HepG2 (cell line): ENCODE results near the gene ADGRD1. TPM values are rescaled to one million over a fixed set of nuclear protein-coding genes. Genes with fewer than 3 reads are reported as not detected.

Experiments used
- ATAC-seq: fragments of 200-7000 bp; cut with Tn5 transposase; 3 replicates; pipeline ENCODE4 v1.9.1; 2020; ENCODE audit warnings: mild to moderate bottlenecking, moderate library complexity
- BruUV-seq: library from RNA; stranded (reverse); fragments of 400-500 nt; replicated peaks from 2 replicates; lab custom pipeline; 2021; lab: Mats Ljungman, UMichigan
- CTCF ChIA-PET: fragments of 300-600 bp; formaldehyde crosslinking; extraction: SDS; loops from one replicate; lab custom pipeline; 2021; ENCODE audit warnings: low total read pairs, inconsistent platforms, low intra/inter-chr PET ratio; lab: Yijun Ruan, JAX
- POLR2A ChIA-PET: fragments of 350-600 bp; sonication (Branson Sonifier 250); formaldehyde crosslinking; loops from one replicate; lab custom pipeline; 2020; ENCODE audit warnings: antibody characterized with exemption, inconsistent platforms; lab: Yijun Ruan, JAX
- DNase-seq: peaks from one replicate; pipeline ENCODE4 v3.0.0-alpha.2; 2015; ENCODE audit warnings: low spot score
- FAIRE-seq: peaks from 3 replicates; lab custom pipeline; 2011; peaks lifted over from hg19 to GRCh38; lab: Jason Lieb, UNC
- H2AFZ ChIP-seq: one replicate; pipeline ENCODE4 v1.6.1; 2011; ENCODE audit warnings: low read length, inconsistent platforms
- H3K27ac ChIP-seq: fragments of 300-600 bp; 3 replicates; pipeline ENCODE4 v1.8.0; 2011; ENCODE audit warnings: mixed run types, mild to moderate bottlenecking, mixed read lengths, low read length, inconsistent platforms; ENCODE audit not compliant: insufficient read depth; ENCODE audit errors: extremely low read length
- H3K27me3 ChIP-seq, 2 experiments: fragments of 200-600 bp in 1 of 2; 2 replicates in 1 of 2; 3 replicates in 1 of 2; pipeline versions ENCODE4 v1.6.0 to v1.8.0; 2011; ENCODE audit warnings: low read length in 2 of 2, mild to moderate bottlenecking in 2 of 2, moderate library complexity in 2 of 2, inconsistent platforms in 1 of 2; ENCODE audit not compliant: insufficient read depth in 2 of 2, control insufficient read depth in 1 of 2
- H3K36me3 ChIP-seq, 2 experiments: fragments of 200-600 bp in 1 of 2; replicated peaks in 1 of 2; 2 replicates in 1 of 2; 3 replicates in 1 of 2; pipeline versions ENCODE4 v1.5.1 to v1.8.0; 2011; ENCODE audit warnings: low read length in 2 of 2, inconsistent platforms in 1 of 2; ENCODE audit not compliant: insufficient read depth in 2 of 2, control insufficient read depth in 1 of 2
- H3K4me1 ChIP-seq: 2 replicates; pipeline ENCODE4 v1.5.1; 2012; ENCODE audit warnings: low read length, inconsistent platforms; ENCODE audit not compliant: insufficient read depth
- H3K4me2 ChIP-seq: 2 replicates; pipeline ENCODE4 v1.6.0; 2011; ENCODE audit warnings: low read depth, low read length, inconsistent platforms
- H3K4me3 ChIP-seq, 3 experiments: fragments of 200-600 bp in 1 of 3; sonication (generic), shearing (Covaris generic) in 1 of 3; replicated peaks in 1 of 3; 2 replicates each; pipeline ENCODE4 v1.5.1; 2011 to 2016; ENCODE audit warnings: low read length in 3 of 3, inconsistent platforms in 2 of 3, low read depth in 2 of 3, mild to moderate bottlenecking in 2 of 3, control low read depth in 1 of 3, mixed read lengths in 1 of 3; ENCODE audit not compliant: insufficient read depth in 1 of 3
- H3K79me2 ChIP-seq: one replicate; pipeline ENCODE4 v1.6.1; 2011; ENCODE audit warnings: low read length, inconsistent platforms; ENCODE audit not compliant: insufficient read depth
- H3K9ac ChIP-seq: 2 replicates; pipeline ENCODE4 v1.6.0; 2011; ENCODE audit warnings: mild to moderate bottlenecking, low read depth, low read length, inconsistent platforms; ENCODE audit not compliant: insufficient read depth
- H3K9me3 ChIP-seq: 2 replicates; pipeline ENCODE4 v1.5.1; 2012; ENCODE audit warnings: mild to moderate bottlenecking, low read length
- H4K20me1 ChIP-seq: 2 replicates; pipeline ENCODE4 v1.6.0; 2011; ENCODE audit warnings: inconsistent platforms, mild to moderate bottlenecking, low read length, moderate library complexity; ENCODE audit not compliant: insufficient read depth
- BRD4 ChIP-seq: sonication (generic); formaldehyde crosslinking; IDR thresholded peaks from 2 replicates; pipeline ENCODE4 v1.4.0; 2020; ENCODE audit warnings: missing genetic modification reagents
- IKZF1 ChIP-seq: fragments of 450-650 bp; IDR thresholded peaks from 2 replicates; pipeline ENCODE4 v1.7.1; 2016
- NRL ChIP-seq: sonication (generic); formaldehyde crosslinking; IDR thresholded peaks from 2 replicates; pipeline ENCODE4 v1.5.0; 2020; ENCODE audit warnings: missing genetic modification reagents, mild to moderate bottlenecking, moderate library complexity, borderline replicate concordance
- ZFP90 ChIP-seq: sonication (generic); formaldehyde crosslinking; IDR thresholded peaks from 2 replicates; pipeline ENCODE4 v1.8.0; 2022; ENCODE audit warnings: missing genetic modification reagents, mild to moderate bottlenecking, inconsistent platforms, borderline replicate concordance
- ZNF20 ChIP-seq: sonication (generic); formaldehyde crosslinking; IDR thresholded peaks from 2 replicates; pipeline ENCODE4 v1.4.0; 2020; ENCODE audit warnings: mild to moderate bottlenecking, moderate library complexity, missing genetic modification reagents
- ZNF33B ChIP-seq: sonication (generic); formaldehyde crosslinking; IDR thresholded peaks from 2 replicates; pipeline ENCODE4 v1.5.1; 2020; ENCODE audit warnings: mild to moderate bottlenecking, missing genetic modification reagents
- ZNF598 ChIP-seq: sonication (generic); formaldehyde crosslinking; IDR thresholded peaks from 2 replicates; pipeline ENCODE4 v1.5.1; 2020; ENCODE audit warnings: mild to moderate bottlenecking, missing genetic modification reagents, borderline replicate concordance
- WGBS: methylation state at CpG from one replicate; pipeline ENCODE4 v1.1.6; 2017; ENCODE audit warnings: low lambda C conversion rate; 5-methylcytosine and 5-hydroxymethylcytosine counted together
- in situ Hi-C: cut with HindIII; loops from 2 replicates; pipeline ENCODE4 v1.10.0; 2017; ENCODE audit warnings: low pct_unique_long_range_greater_than_20kb; ENCODE audit not compliant: extremely low pct_ligation_motif_present
- intact Hi-C: fragments of 100-400 bp; cut with micrococcal nuclease; formaldehyde crosslinking; loops from one replicate; pipeline ENCODE4 v1.10.0; 2022; ENCODE audit not compliant: unreplicated experiment
- polyA plus RNA-seq, 8 experiments: library from polyadenylated mRNA; depleted of rRNA in 3 of 8; stranded (reverse) in 7 of 8; unstranded in 1 of 8; fragments of >200 nt; fragmentation: Illumina TruSeq in 4 of 8; extraction: Trizol in 4 of 8; gene quantifications; 2 replicates each; pipeline versions ENCODE4 v1.2.1 to v1.2.3, GENCODE V29; 2011 to 2016; ENCODE audit warnings: low read depth in 4 of 8, missing spikeins in 1 of 8, mixed read lengths in 1 of 8; ENCODE audit not compliant: insufficient read depth in 1 of 8
- total RNA-seq, 5 experiments: library from RNA; depleted of rRNA; stranded (reverse); fragments of >200 nt; fragmentation: Illumina TruSeq; extraction: Trizol; gene quantifications; 2 replicates each; pipeline ENCODE4 v1.2.3, GENCODE V29; 2016; ENCODE audit warnings: low read depth in 1 of 5
- TF ChIP-seq, protein P1 (sequence below): sonication (generic); formaldehyde crosslinking; IDR thresholded peaks from 2 replicates; pipeline ENCODE4 v1.5.1; 2020; ENCODE audit warnings: mild to moderate bottlenecking, missing genetic modification reagents, moderate library complexity
- TF ChIP-seq, protein P2 (sequence below): sonication (generic); formaldehyde crosslinking; IDR thresholded peaks from 2 replicates; pipeline ENCODE4 v1.4.0; 2020; ENCODE audit warnings: missing genetic modification reagents, mild to moderate bottlenecking, borderline replicate concordance
- TF ChIP-seq, protein P3 (sequence below): sonication (generic); formaldehyde crosslinking; IDR thresholded peaks from 2 replicates; pipeline ENCODE4 v1.5.1; 2020; ENCODE audit warnings: missing genetic modification reagents, mild to moderate bottlenecking, borderline replicate concordance

Gene ADGRD1
- total and polyA plus RNA-seq, 2 of the 13 experiments (the other 11 are each of a cell fraction or from before 2014, with no cell fraction given) = 0.46 to 12.4 TPM

DNA sequence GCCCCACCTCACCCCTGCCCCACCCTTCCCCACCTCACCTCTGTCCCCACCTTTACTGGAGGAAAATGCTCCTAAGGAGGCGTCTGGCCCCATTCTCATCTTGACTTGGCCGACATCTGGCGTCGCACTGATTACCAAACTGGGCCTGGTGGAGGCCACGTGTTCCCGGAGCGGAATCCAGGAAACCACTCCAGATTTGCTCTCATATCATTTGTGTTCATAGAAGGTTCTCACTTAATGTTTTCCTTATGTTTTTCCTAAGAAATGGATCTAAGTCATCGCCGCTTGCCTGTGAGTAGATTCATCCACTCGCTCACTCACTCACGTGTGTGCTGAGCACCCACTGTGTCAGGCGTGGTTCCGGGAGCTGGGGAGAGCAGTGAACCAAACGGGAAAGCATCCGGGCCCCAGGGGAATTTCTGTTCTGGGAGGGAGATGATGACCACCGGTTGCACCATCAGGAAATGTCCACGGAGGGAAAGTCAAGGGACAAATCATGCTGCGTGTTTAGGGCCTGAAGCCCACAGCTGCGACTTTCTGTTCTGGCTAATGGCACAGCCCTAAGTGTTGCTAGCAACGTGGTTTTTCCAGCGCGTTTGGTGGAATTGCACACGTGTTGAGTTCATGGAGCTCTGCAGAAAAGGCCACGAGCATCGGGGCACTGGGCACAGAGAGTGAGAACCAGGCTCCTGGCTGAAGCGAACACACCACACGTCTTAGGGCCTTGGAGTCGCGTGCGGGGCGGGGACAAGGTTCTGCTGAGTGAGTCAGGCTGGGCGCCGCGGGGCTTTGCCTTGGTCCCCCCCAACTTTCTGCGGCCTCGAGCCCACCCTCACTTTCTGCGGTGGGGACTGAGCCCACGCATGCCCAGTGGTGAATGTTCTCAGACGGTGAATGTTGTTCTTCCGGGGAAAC is 57.7 kb downstream of the ADGRD1 start:
- DNase-seq = no peak
- in situ Hi-C loops = no loop called here
- 0 out of 2 replicates have a peak, but pooled peaks have one; percentile 31 for TF ChIP-seq NRL (CRISPR knock-in tag)
- no peak for TF ChIP-seq ZNF20
- TF ChIP-seq, protein P1, sequence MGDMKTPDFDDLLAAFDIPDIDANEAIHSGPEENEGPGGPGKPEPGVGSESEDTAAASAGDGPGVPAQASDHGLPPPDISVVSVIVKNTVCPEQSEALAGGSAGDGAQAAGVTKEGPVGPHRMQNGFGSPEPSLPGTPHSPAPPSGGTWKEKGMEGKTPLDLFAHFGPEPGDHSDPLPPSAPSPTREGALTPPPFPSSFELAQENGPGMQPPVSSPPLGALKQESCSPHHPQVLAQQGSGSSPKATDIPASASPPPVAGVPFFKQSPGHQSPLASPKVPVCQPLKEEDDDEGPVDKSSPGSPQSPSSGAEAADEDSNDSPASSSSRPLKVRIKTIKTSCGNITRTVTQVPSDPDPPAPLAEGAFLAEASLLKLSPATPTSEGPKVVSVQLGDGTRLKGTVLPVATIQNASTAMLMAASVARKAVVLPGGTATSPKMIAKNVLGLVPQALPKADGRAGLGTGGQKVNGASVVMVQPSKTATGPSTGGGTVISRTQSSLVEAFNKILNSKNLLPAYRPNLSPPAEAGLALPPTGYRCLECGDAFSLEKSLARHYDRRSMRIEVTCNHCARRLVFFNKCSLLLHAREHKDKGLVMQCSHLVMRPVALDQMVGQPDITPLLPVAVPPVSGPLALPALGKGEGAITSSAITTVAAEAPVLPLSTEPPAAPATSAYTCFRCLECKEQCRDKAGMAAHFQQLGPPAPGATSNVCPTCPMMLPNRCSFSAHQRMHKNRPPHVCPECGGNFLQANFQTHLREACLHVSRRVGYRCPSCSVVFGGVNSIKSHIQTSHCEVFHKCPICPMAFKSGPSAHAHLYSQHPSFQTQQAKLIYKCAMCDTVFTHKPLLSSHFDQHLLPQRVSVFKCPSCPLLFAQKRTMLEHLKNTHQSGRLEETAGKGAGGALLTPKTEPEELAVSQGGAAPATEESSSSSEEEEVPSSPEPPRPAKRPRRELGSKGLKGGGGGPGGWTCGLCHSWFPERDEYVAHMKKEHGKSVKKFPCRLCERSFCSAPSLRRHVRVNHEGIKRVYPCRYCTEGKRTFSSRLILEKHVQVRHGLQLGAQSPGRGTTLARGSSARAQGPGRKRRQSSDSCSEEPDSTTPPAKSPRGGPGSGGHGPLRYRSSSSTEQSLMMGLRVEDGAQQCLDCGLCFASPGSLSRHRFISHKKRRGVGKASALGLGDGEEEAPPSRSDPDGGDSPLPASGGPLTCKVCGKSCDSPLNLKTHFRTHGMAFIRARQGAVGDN (CRISPR knock-in tag) = peak; percentile 49; the same call in 1 of the 2 replicates
- TF ChIP-seq, protein P2, sequence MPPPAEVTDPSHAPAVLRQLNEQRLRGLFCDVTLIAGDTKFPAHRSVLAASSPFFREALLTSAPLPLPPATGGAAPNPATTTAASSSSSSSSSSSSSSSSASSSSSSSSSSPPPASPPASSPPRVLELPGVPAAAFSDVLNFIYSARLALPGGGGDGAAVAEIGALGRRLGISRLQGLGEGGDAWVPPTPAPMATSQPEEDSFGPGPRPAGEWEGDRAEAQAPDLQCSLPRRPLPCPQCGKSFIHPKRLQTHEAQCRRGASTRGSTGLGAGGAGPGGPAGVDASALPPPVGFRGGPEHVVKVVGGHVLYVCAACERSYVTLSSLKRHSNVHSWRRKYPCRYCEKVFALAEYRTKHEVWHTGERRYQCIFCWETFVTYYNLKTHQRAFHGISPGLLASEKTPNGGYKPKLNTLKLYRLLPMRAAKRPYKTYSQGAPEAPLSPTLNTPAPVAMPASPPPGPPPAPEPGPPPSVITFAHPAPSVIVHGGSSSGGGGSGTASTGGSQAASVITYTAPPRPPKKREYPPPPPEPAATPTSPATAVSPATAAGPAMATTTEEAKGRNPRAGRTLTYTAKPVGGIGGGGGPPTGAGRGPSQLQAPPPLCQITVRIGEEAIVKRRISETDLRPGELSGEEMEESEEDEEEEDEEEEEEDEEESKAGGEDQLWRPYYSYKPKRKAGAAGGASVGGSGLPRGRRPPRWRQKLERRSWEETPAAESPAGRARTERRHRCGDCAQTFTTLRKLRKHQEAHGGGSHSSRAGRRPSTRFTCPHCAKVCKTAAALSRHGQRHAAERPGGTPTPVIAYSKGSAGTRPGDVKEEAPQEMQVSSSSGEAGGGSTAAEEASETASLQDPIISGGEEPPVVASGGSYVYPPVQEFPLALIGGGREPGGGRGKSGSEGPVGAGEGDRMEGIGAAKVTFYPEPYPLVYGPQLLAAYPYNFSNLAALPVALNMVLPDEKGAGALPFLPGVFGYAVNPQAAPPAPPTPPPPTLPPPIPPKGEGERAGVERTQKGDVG = peak; percentile 88; the same call in 1 of the 2 replicates
- TF ChIP-seq, protein P3, sequence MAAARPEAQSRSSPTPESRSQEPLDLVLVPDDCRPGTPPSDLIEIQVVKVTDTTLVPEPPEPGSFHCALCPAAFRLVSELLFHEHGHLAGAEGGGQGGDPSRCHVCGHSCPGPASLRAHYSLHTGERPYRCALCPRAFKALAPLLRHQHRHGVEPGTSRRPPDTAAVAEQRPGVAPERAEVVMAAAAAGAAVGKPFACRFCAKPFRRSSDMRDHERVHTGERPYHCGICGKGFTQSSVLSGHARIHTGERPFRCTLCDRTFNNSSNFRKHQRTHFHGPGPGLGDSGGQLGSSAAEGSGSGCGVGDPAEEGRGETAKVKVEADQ = 0 out of 2 replicates have a peak, but pooled peaks have one; percentile 8
- no peak for TF ChIP-seq ZFP90
- 0 out of 2 replicates have a peak, but pooled peaks have one; percentile 8 for TF ChIP-seq ZNF33B (CRISPR knock-in tag)
- TF ChIP-seq ZNF598 (CRISPR knock-in tag) = 0 out of 2 replicates have a peak, but pooled peaks have one; percentile 15
- TF ChIP-seq IKZF1 = no peak
- peak; percentile 70; the same call in 1 of the 2 replicates for TF ChIP-seq BRD4 (CRISPR knock-in tag)

More for the DNA sequence above, 57.7 kb downstream of the ADGRD1 start:
- H3K9ac ChIP-seq = peak overlapping the region; percentile 49
- no peaks in the 10 kb centered on the region for H3K36me3 ChIP-seq
- BruUV-seq = no TSS peak
- peak overlapping the region; percentile 91 for H3K27ac ChIP-seq
- ChIA-PET POLR2A (interaction anchor here (0.9 to 1.6 kb wide), 3 partner anchors 28 to 140 kb away, joined by 3 read pairs; no protein-coding TSS in a partner anchor), CTCF (no interaction called here)
- no peak overlapping the region for H3K4me2 ChIP-seq
- no peak; the same call in 2 of the 3 replicates for ATAC-seq
- H2AFZ ChIP-seq = no peak overlapping the region
- intact Hi-C loops = loop anchor here (1.0 to 10.0 kb wide), 2 partner anchors 28 to 47 kb away; no protein-coding TSS in a partner anchor
- H4K20me1 ChIP-seq = no peaks in the 10 kb centered on the region
- no peaks in the 10 kb centered on the region for H3K27me3 ChIP-seq
- 91% methylated on average over 36 of the region's 40 CpGs for WGBS
- H3K4me3 ChIP-seq = no peak overlapping the region
- H3K9me3 ChIP-seq = no peaks in the 10 kb centered on the region
- H3K79me2 ChIP-seq = no peaks in the 10 kb centered on the region
- no peak for FAIRE-seq
- peaks cover 77% of the 10 kb centered on the region for H3K4me1 ChIP-seq
